HG02642 (cell line): Measurements from ENCODE around the gene FANCD2.
"Not testable (repeated sequence)": the region's sequence is repeated elsewhere in the genome, so short reads cannot be mapped to it uniquely, and the experiment has no call there.

ENCODE experiments used
- ATAC-seq: cut with Tn5 transposase; IDR thresholded peaks from one replicate; pipeline ENCODE4 v1.9.1; 2021; ENCODE audit warnings: mild to moderate bottlenecking; ENCODE audit not compliant: unreplicated experiment, poor library complexity

The FANCD2 gene

GRCh38 chr3:10091387-10091786, 65.2 kb downstream of the FANCD2 start:
- ATAC-seq = not testable (repeated sequence)

DNA sequence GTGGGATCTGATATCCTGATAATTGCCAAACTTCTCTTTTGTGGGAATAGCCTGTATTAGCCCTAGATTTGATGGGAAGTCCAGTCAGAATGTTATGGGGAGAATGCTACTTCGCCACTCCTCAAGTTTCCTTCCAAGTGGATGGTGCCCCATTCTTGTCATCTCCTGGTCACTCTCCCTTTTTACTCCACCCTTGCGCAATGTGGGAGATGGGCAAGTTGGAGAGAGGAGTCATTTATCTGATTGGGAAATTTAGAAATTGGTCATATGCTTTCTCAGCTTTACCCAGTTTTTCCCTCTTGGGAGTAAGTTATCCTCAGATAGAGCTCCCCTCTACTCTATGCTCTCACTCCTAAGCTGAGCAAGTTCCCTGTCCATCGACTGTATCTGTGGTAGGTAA, 67.4 kb downstream of the FANCD2 start:
- no peak for ATAC-seq

- no peak for ATAC-seq
These were observed 72.8 kb downstream of the FANCD2 start for GRCh38 chr3:10099041-10099440.

GRCh38 chr3:10106919-10107318, 80.7 kb downstream of the FANCD2 start:
- ATAC-seq = no peak

GRCh38 chr3:10108091-10108490, 81.9 kb downstream of the FANCD2 start, which contains the start of gene FANCD2OS:
Gene FANCD2OS, minus strand, starts transcription at chr3:10108255. Its CDS starts 3,481 bp downstream, at chr3:10104774.
- ATAC-seq = no peak

GRCh38 chr3:10115326-10116137, 89.3 kb downstream of the FANCD2 start, which contains the start of gene BRK1:
Gene BRK1, plus strand, starts transcription at chr3:10115675. Its CDS starts 27 bp downstream, at chr3:10115702.
- peak; percentile 96 for ATAC-seq

GRCh38 chr3:10116138-10116460, 89.9 kb downstream of the FANCD2 start:
- ATAC-seq = no peak

DNA sequence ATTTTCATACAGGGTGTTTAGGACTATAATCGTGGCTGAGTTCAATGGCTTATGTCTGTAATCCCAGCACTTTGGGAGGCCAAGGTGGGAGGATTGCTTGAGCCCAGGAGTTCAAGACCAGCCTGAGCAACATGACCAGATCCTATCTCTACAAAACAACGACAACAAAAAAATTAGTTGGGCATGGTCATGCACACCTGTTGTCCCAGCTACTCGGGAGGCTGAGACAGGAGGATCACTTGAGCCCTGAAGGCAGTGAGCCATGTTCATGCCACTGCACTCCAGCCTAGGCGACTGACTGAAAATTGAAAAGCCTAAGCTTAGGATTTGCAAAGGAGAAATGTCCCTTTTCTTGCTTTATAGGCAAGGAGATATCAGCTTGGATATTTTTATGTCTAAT, 90.7 kb downstream of the FANCD2 start:
- ATAC-seq = no peak

DNA sequence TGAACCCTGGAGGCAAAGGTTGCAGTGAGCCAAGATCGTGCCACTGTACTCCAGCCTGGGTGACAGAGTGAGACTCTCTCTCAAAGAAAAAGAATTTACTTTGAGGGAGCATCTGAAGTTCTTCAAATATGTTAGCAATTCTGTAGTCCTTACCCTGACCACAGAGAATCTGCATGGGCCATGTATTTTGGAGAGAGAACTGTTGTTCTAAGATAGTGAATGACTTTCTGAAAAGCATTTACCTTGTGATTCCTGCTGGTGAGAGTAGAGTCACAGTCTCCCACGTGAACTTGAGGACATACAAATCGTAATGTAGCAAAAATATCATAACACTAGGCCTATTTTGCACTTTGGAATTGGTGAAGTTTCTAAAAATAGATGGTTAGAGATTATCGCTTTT, 93.1 kb downstream of the FANCD2 start:
- ATAC-seq = no peak

- no peak for ATAC-seq
These were observed 94.8 kb downstream of the FANCD2 start for GRCh38 chr3:10121064-10121463.

- ATAC-seq = no peak
These were observed 96.5 kb downstream of the FANCD2 start for GRCh38 chr3:10122724-10123123.

- not testable (repeated sequence) for ATAC-seq
These were observed 109.6 kb downstream of the FANCD2 start for GRCh38 chr3:10135872-10136271.

- ATAC-seq = no peak
These were observed 110.3 kb downstream of the FANCD2 start for GRCh38 chr3:10136426-10137005.

- ATAC-seq = no peak
These were observed 110.9 kb downstream of the FANCD2 start for GRCh38 chr3:10137178-10137577.

GRCh38 chr3:10140996-10141546, 114.8 kb downstream of the FANCD2 start:
- no peak for ATAC-seq

GRCh38 chr3:10142707-10143560, 116.7 kb downstream of the FANCD2 start:
- no peak for ATAC-seq

- no peak for ATAC-seq
These were observed 119.4 kb downstream of the FANCD2 start for GRCh38 chr3:10145685-10146084.

DNA sequence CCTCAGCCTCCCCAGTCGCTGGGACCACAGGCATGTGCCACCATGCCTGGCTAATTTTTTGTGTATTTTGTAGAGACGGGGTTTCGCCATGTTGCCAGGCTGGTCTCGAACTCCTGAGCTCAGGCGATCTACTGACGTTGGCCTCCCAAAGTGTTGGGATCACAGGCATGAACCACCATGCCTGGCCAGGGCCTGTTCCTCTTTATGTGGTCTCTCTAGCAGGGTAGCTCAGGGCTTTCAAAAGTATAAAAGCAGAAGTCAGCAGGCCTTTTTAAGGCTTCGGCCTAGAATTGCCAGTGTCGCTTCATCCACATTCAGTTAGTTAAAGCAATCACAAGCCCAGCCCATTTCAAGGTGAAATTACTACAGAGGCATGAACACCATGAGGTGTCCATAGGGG, 123.0 kb downstream of the FANCD2 start:
- ATAC-seq = no peak

DNA sequence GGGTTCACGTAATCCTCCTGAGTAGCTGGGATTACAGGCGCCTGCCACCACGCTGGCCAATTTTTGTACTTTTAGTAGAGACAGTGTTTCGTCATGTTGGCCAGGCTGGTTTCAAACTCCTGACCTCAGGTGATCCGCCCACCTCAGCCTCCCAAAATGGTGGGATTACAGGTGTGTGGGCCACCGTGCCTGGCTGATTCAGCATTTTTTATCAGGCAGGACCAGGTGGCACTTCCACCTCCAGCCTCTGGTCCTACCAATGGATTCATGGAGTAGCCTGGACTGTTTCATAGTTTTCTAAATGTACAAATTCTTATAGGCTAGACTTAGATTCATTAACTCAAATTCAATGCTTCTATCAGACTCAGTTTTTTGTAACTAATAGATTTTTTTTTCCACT, 124.8 kb downstream of the FANCD2 start:
- no peak for ATAC-seq
